Ishikawa (cell line): ENCODE data around the gene REPS1.
A peak's percentile ranks its signal among the peaks of the same experiment; 100 is the strongest.

Experiments used
- CEBPB ChIP-seq: IDR thresholded peaks from 2 replicates; pipeline ENCODE4 v1.6.1; 2012
- CREB1 ChIP-seq: IDR thresholded peaks from 2 replicates; pipeline ENCODE4 v1.6.1; 2012; ENCODE audit warnings: low read depth
- EGR1 ChIP-seq: IDR thresholded peaks from 2 replicates; pipeline ENCODE4 v1.6.1; 2012
- EP300 ChIP-seq: IDR thresholded peaks from 2 replicates; pipeline ENCODE4 v1.6.1; 2012; ENCODE audit warnings: borderline replicate concordance
- FOXM1 ChIP-seq: IDR thresholded peaks from 2 replicates; pipeline ENCODE4 v1.6.1; 2012; ENCODE audit warnings: low read depth, borderline replicate concordance
- MAX ChIP-seq: IDR thresholded peaks from 2 replicates; pipeline ENCODE4 v1.6.1; 2012
- NFIC ChIP-seq: IDR thresholded peaks from 2 replicates; pipeline ENCODE4 v1.6.1; 2012
- RAD21 ChIP-seq: IDR thresholded peaks from 2 replicates; pipeline ENCODE4 v1.6.1; 2012; ENCODE audit warnings: low read depth
- REST ChIP-seq: IDR thresholded peaks from 2 replicates; pipeline ENCODE4 v1.6.1; 2012; ENCODE audit warnings: low read depth, mild to moderate bottlenecking
- TAF1 ChIP-seq: IDR thresholded peaks from 2 replicates; pipeline ENCODE4 v1.6.1; 2012; ENCODE audit warnings: low read depth, mild to moderate bottlenecking
- TCF12 ChIP-seq: IDR thresholded peaks from 2 replicates; pipeline ENCODE4 v1.6.1; 2012; ENCODE audit warnings: low read depth
- TEAD4 ChIP-seq: IDR thresholded peaks from 2 replicates; pipeline ENCODE4 v1.6.1; 2012
- USF1 ChIP-seq: IDR thresholded peaks from 2 replicates; pipeline ENCODE4 v1.6.1; 2012
- YY1 ChIP-seq: IDR thresholded peaks from 2 replicates; pipeline ENCODE4 v1.6.1; 2012; ENCODE audit warnings: low read depth
- ZBTB7A ChIP-seq: IDR thresholded peaks from 2 replicates; pipeline ENCODE4 v1.6.1; 2012; ENCODE audit warnings: low read depth

The REPS1 gene

GRCh38 chr6:139029470-139030227 lies 41.6 kb upstream of the REPS1 start:
- TF ChIP-seq USF1, result no peak
- TF ChIP-seq EGR1, result no peak
- TF ChIP-seq MAX, result 0 out of 2 replicates have a peak, but pooled peaks have one; percentile 13
- TF ChIP-seq CEBPB, result peak; percentile 18; the same call in 1 of the 2 replicates
- TF ChIP-seq YY1, result no peak
- TF ChIP-seq TEAD4, result no peak
- TF ChIP-seq RAD21, result no peak
- no peak for TF ChIP-seq NFIC

- no peak for TF ChIP-seq REST
- no peak for TF ChIP-seq RAD21
- TF ChIP-seq TAF1, result peak; percentile 61; the same call in 1 of the 2 replicates
- peak; percentile 92 for TF ChIP-seq EGR1
- TF ChIP-seq TEAD4, result 0 out of 2 replicates have a peak, but pooled peaks have one; percentile 3
- peak; percentile 83; the same call in 1 of the 2 replicates for TF ChIP-seq ZBTB7A
- TF ChIP-seq USF1, result peak; percentile 95
- peak; percentile 78 for TF ChIP-seq MAX
These were observed 40.8 kb upstream of the REPS1 start, which contains the start of gene ABRACL for GRCh38 chr6:139028658-139029469. Gene ABRACL, plus strand, starts transcription at chr6:139028745. Its CDS starts 5,416 bp downstream, at chr6:139034161.

- TF ChIP-seq ZBTB7A, result 0 out of 2 replicates have a peak, but pooled peaks have one; percentile 9
- TF ChIP-seq MAX, result no peak; the same call in 1 of the 2 replicates
- TF ChIP-seq NFIC, result no peak
- no peak for TF ChIP-seq YY1
These were observed 40.2 kb upstream of the REPS1 start for GRCh38 chr6:139028215-139028657.

GRCh38 chr6:139027620-139028182 lies 39.6 kb upstream of the REPS1 start:
- TF ChIP-seq USF1 (no peak), MAX (no peak), REST (no peak)

- no peak for TF ChIP-seq NFIC
- no peak for TF ChIP-seq RAD21
These were observed 32.6 kb upstream of the REPS1 start for GRCh38 chr6:139020689-139021088.

GRCh38 chr6:139019722-139020121 lies 31.7 kb upstream of the REPS1 start:
- no peak for TF ChIP-seq EP300
- no peak for TF ChIP-seq YY1
- no peak for TF ChIP-seq USF1
- TF ChIP-seq ZBTB7A, result no peak
- no peak for TF ChIP-seq TAF1
- no peak for TF ChIP-seq TCF12
- TF ChIP-seq EGR1, result no peak
- TF ChIP-seq CREB1, result no peak
- TF ChIP-seq RAD21, result no peak
- TF ChIP-seq NFIC, result no peak
- TF ChIP-seq FOXM1, result no peak
- no peak for TF ChIP-seq REST
- TF ChIP-seq MAX, result no peak
- no peak for TF ChIP-seq TEAD4
- no peak for TF ChIP-seq CEBPB
